ENCODE results near the gene TRIM66.

The TRIM66 gene

GRCh38 chr11:8724682-8725081, 42.2 kb upstream of the TRIM66 start:
- Histone ChIP-seq H3K4me2 (ENCODE audit: low read length) (no peak overlapping the region), H3K23ac (ENCODE audit: low read length) (no peak overlapping the region), H2BK12ac (ENCODE audit: low read length) (peak overlapping the region; percentile 2), H4K91ac (ENCODE audit: low read depth, low read length) (peak overlapping the region; percentile 36), H3K14ac (ENCODE audit: low read length) (no peak overlapping the region), H3K27me3 (ENCODE audit: insufficient read depth, low read length) (no peaks in the 10 kb centered on the region), H3K79me1 (ENCODE audit: low read length) (peaks cover 32% of the 10 kb centered on the region), H4K8ac (ENCODE audit: low read depth, low read length) (no peak overlapping the region), H3K9me3 (ENCODE audit: insufficient read depth, low read depth, low read length) (no peaks in the 10 kb centered on the region), H3K9ac (ENCODE audit: low read length) (no peak overlapping the region), H3K4me3 (ENCODE audit: low read depth, low read length) (no peak overlapping the region), H2AK5ac (ENCODE audit: low read length) (peak overlapping the region; percentile 31), H3K36me3 (ENCODE audit: control insufficient read depth in 1 of 2, insufficient read depth in 2 of 2, low read length in 2 of 2) (peaks cover 8% of the 10 kb centered on the region in 2 experiments), H2BK5ac (ENCODE audit: low read depth, low read length, poor library complexity) (no peak overlapping the region), H3K79me2 (ENCODE audit: control insufficient read depth, insufficient read depth, low read length, poor library complexity) (peaks cover 17% of the 10 kb centered on the region), H2AFZ (ENCODE audit: insufficient read depth, low read length, poor library complexity) (no peak overlapping the region), H3K27ac (ENCODE audit: low read depth, low read length) (peak overlapping the region; percentile 3), H4K12ac (ENCODE audit: low read depth, low read length) (no peak overlapping the region), H3K18ac (ENCODE audit: low read length) (no peak overlapping the region), H3K4ac (ENCODE audit: low read depth, low read length) (no peak overlapping the region), H3K4me1 (ENCODE audit: control insufficient read depth in 1 of 2, insufficient read depth in 2 of 2, low read length in 2 of 2) (peaks cover 49 to 55% of the 10 kb centered on the region in 2 experiments), H2BK120ac (ENCODE audit: insufficient read depth, low read length, poor library complexity) (no peak overlapping the region)
- no peak for DNase-seq
- WGBS (ENCODE audit: extremely low coverage, insufficient coverage, insufficient read length) = no CpG with 5 or more reads among the region's 7 CpGs

- H2AK5ac ChIP-seq (ENCODE audit: low read length) = peak overlapping the region; percentile 49
- H2AFZ ChIP-seq (ENCODE audit: insufficient read depth, low read length, poor library complexity) = no peak overlapping the region
- peaks cover 40% of the 10 kb centered on the region for H3K79me1 ChIP-seq (ENCODE audit: low read length)
- H3K4ac ChIP-seq (ENCODE audit: low read depth, low read length) = no peak overlapping the region
- no peaks in the 10 kb centered on the region for H3K27me3 ChIP-seq (ENCODE audit: insufficient read depth, low read length)
- peaks cover 56 to 62% of the 10 kb centered on the region in 2 experiments for H3K4me1 ChIP-seq (ENCODE audit: control insufficient read depth in 1 of 2, insufficient read depth in 2 of 2, low read length in 2 of 2)
- DNase-seq = no peak
- peak overlapping the region; percentile 22 for H4K91ac ChIP-seq (ENCODE audit: low read depth, low read length)
- peaks cover 8% of the 10 kb centered on the region in 2 experiments for H3K36me3 ChIP-seq (ENCODE audit: control insufficient read depth in 1 of 2, insufficient read depth in 2 of 2, low read length in 2 of 2)
- WGBS (ENCODE audit: extremely low coverage, insufficient coverage, insufficient read length) = no CpG with 5 or more reads among the region's 7 CpGs
- no peaks in the 10 kb centered on the region for H3K9me3 ChIP-seq (ENCODE audit: insufficient read depth, low read depth, low read length)
- H3K23ac ChIP-seq (ENCODE audit: low read length) = no peak overlapping the region
- H4K8ac ChIP-seq (ENCODE audit: low read depth, low read length) = no peak overlapping the region
- no peak overlapping the region for H3K4me2 ChIP-seq (ENCODE audit: low read length)
- H3K4me3 ChIP-seq (ENCODE audit: low read depth, low read length) = no peak overlapping the region
- H3K79me2 ChIP-seq (ENCODE audit: control insufficient read depth, insufficient read depth, low read length, poor library complexity) = peaks cover 21% of the 10 kb centered on the region
- H4K12ac ChIP-seq (ENCODE audit: low read depth, low read length) = no peak overlapping the region
- no peak overlapping the region for H3K27ac ChIP-seq (ENCODE audit: low read depth, low read length)
- H3K18ac ChIP-seq (ENCODE audit: low read length) = no peak overlapping the region
- H2BK5ac ChIP-seq (ENCODE audit: low read depth, low read length, poor library complexity) = no peak overlapping the region
- H3K14ac ChIP-seq (ENCODE audit: low read length) = no peak overlapping the region
- no peak overlapping the region for H3K9ac ChIP-seq (ENCODE audit: low read length)
- peak overlapping the region; percentile 33 for H2BK12ac ChIP-seq (ENCODE audit: low read length)
- peak overlapping the region; percentile 6 for H2BK120ac ChIP-seq (ENCODE audit: insufficient read depth, low read length, poor library complexity)
Observed at GRCh38 chr11:8723711-8724110, 41.2 kb upstream of the TRIM66 start.

- H4K8ac ChIP-seq (ENCODE audit: low read depth, low read length) = peak overlapping the region; percentile 95
- no peaks in the 10 kb centered on the region for H3K9me3 ChIP-seq (ENCODE audit: insufficient read depth, low read depth, low read length)
- no peak overlapping the region for H3K4me2 ChIP-seq (ENCODE audit: low read length)
Observed at GRCh38 chr11:8722809-8723208, 40.3 kb upstream of the TRIM66 start.

GRCh38 chr11:8721609-8722500, 39.4 kb upstream of the TRIM66 start:
- Histone ChIP-seq H3K18ac (ENCODE audit: low read length) (peak overlapping the region; percentile 86), H3K4me1 (ENCODE audit: control insufficient read depth in 1 of 2, insufficient read depth in 2 of 2, low read length in 2 of 2) (peaks cover 67 to 71% of the 10 kb centered on the region in 2 experiments), H3K27me3 (ENCODE audit: insufficient read depth, low read length) (no peaks in the 10 kb centered on the region), H3K9ac (ENCODE audit: low read length) (peak overlapping the region; percentile 9), H4K8ac (ENCODE audit: low read depth, low read length) (peak overlapping the region; percentile 95), H3K23ac (ENCODE audit: low read length) (no peak overlapping the region), H2AK5ac (ENCODE audit: low read length) (peak overlapping the region; percentile 82), H3K27ac (ENCODE audit: low read depth, low read length) (peak overlapping the region; percentile 99), H2BK120ac (ENCODE audit: insufficient read depth, low read length, poor library complexity) (peak overlapping the region; percentile 99), H3K4me2 (ENCODE audit: low read length) (peak overlapping the region; percentile 39), H2BK12ac (ENCODE audit: low read length) (peak overlapping the region; percentile 92), H4K91ac (ENCODE audit: low read depth, low read length) (peak overlapping the region; percentile 99), H3K9me3 (ENCODE audit: insufficient read depth, low read depth, low read length) (no peaks in the 10 kb centered on the region), H2BK5ac (ENCODE audit: low read depth, low read length, poor library complexity) (peak overlapping the region; percentile 95), H3K4ac (ENCODE audit: low read depth, low read length) (peak overlapping the region; percentile 77), H3K4me3 (ENCODE audit: low read depth, low read length) (no peak overlapping the region), H3K14ac (ENCODE audit: low read length) (peak overlapping the region; percentile 89), H3K79me2 (ENCODE audit: control insufficient read depth, insufficient read depth, low read length, poor library complexity) (peaks cover 28% of the 10 kb centered on the region), H4K12ac (ENCODE audit: low read depth, low read length) (peak overlapping the region; percentile 90), H3K79me1 (ENCODE audit: low read length) (peaks cover 56% of the 10 kb centered on the region), H3K36me3 (ENCODE audit: control insufficient read depth in 1 of 2, insufficient read depth in 2 of 2, low read length in 2 of 2) (peaks cover 12 to 13% of the 10 kb centered on the region in 2 experiments), H2AFZ (ENCODE audit: insufficient read depth, low read length, poor library complexity) (peak overlapping the region; percentile 65)
- DNase-seq = peak; percentile 19 to 27
- WGBS (ENCODE audit: extremely low coverage, insufficient coverage, insufficient read length) = no CpG with 5 or more reads among the region's 13 CpGs

More at GRCh38 chr11:8722809-8723208, 40.3 kb upstream of the TRIM66 start:
- Histone ChIP-seq H3K4me1 (ENCODE audit: control insufficient read depth in 1 of 2, insufficient read depth in 2 of 2, low read length in 2 of 2) (peaks cover 63 to 69% of the 10 kb centered on the region in 2 experiments), H3K18ac (ENCODE audit: low read length) (peak overlapping the region; percentile 86), H2BK120ac (ENCODE audit: insufficient read depth, low read length, poor library complexity) (peak overlapping the region; percentile 99), H3K27me3 (ENCODE audit: insufficient read depth, low read length) (no peaks in the 10 kb centered on the region), H3K79me2 (ENCODE audit: control insufficient read depth, insufficient read depth, low read length, poor library complexity) (peaks cover 25% of the 10 kb centered on the region), H2BK12ac (ENCODE audit: low read length) (peak overlapping the region; percentile 92), H3K9ac (ENCODE audit: low read length) (no peak overlapping the region), H3K4me3 (ENCODE audit: low read depth, low read length) (no peak overlapping the region), H4K91ac (ENCODE audit: low read depth, low read length) (peak overlapping the region; percentile 99), H2AK5ac (ENCODE audit: low read length) (peak overlapping the region; percentile 52), H4K12ac (ENCODE audit: low read depth, low read length) (peak overlapping the region; percentile 26), H3K36me3 (ENCODE audit: control insufficient read depth in 1 of 2, insufficient read depth in 2 of 2, low read length in 2 of 2) (peaks cover 8% of the 10 kb centered on the region in 2 experiments), H3K4ac (ENCODE audit: low read depth, low read length) (peak overlapping the region; percentile 30), H3K79me1 (ENCODE audit: low read length) (peaks cover 47% of the 10 kb centered on the region), H3K23ac (ENCODE audit: low read length) (no peak overlapping the region), H2AFZ (ENCODE audit: insufficient read depth, low read length, poor library complexity) (no peak overlapping the region), H3K27ac (ENCODE audit: low read depth, low read length) (peak overlapping the region; percentile 99), H2BK5ac (ENCODE audit: low read depth, low read length, poor library complexity) (peak overlapping the region; percentile 95), H3K14ac (ENCODE audit: low read length) (peak overlapping the region; percentile 89)
- no peak for DNase-seq
- no CpG with 5 or more reads among the region's 3 CpGs for WGBS (ENCODE audit: extremely low coverage, insufficient coverage, insufficient read length)

Data from trophoblast cell (in vitro differentiated cells and primary cell).